ENCODE data around the gene ALDH1L1.

DNA sequence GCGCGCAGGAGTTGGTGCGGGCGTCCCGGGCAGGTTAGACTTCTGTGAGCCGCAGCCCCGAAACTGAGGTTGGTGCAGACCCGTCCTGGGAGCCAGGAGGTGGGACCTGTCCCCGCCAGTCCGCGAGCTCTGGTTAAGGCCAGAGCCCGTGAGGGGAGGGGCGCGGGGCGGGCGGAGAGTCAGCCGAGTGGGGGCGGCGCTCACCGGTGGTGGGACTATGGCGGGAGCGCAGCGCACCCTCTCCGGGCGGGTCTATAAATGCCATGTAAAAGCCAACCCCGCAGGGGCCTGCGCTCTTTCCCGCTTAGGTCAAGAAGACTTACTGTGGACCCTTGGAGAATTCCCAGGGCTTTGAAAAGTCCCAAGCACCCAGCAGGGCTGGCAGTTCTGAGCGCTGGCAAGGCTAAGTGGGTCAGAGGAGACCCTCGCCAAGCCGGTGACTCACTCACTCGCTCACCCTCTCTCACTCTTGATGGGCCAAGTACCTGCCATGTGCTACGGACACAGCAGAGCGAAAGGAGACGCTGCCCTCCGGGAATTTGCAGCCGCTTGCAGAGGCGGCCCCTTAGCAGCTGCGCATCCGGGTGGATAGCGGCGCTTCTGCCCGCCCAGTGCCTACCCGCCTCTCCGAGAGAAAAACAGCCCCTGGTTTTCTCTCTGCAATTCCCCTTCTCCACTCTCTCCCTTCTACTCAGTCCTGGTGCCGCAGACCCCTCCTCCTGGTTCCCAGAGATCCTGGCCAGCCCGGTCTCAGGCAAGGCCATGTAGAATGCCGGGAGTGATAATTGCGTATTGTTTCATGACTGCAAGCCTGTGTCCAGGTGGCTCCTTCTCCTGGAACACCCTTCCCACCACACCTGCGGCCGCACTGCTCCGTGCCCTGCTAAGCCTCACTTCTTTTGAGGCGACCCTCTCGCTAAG is at the start of gene ALDH1L1:
- peak; percentile 33 for TF ChIP-seq POLR2A (IDR thresholded peaks at IDR 0.05)
- TF ChIP-seq, protein P1, sequence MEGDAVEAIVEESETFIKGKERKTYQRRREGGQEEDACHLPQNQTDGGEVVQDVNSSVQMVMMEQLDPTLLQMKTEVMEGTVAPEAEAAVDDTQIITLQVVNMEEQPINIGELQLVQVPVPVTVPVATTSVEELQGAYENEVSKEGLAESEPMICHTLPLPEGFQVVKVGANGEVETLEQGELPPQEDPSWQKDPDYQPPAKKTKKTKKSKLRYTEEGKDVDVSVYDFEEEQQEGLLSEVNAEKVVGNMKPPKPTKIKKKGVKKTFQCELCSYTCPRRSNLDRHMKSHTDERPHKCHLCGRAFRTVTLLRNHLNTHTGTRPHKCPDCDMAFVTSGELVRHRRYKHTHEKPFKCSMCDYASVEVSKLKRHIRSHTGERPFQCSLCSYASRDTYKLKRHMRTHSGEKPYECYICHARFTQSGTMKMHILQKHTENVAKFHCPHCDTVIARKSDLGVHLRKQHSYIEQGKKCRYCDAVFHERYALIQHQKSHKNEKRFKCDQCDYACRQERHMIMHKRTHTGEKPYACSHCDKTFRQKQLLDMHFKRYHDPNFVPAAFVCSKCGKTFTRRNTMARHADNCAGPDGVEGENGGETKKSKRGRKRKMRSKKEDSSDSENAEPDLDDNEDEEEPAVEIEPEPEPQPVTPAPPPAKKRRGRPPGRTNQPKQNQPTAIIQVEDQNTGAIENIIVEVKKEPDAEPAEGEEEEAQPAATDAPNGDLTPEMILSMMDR (IDR thresholded peaks at IDR 0.05): peak in 1 of 3 donors; percentile 7
- peak; percentile 38 for TF ChIP-seq EP300 (IDR thresholded peaks at IDR 0.05)

Measured in ovary (tissue), 3 donors.